Esophagus muscularis mucosa (tissue), 4 donors: ENCODE data around the gene KHK. TPM values are rescaled to one million over a fixed set of nuclear protein-coding genes. Genes with fewer than 3 reads are reported as not detected.

Experiments used
- DNase-seq: peaks from one replicate; pipeline ENCODE4 v3.0.0-alpha.2; 2017; ENCODE audit errors: extremely low spot score
- H3K27ac ChIP-seq, 4 donors: fragments of 200-600 bp; sonication (generic); replicated peaks in 1 of 4; 1 replicate in 3 of 4; 2 replicates in 1 of 4; pipeline ENCODE4 v1.5.1; 2016 to 2019; ENCODE audit warnings: mild to moderate bottlenecking in 1 of 4
- H3K27me3 ChIP-seq, 4 donors: fragments of 200-600 bp; sonication (generic); one replicate each; pipeline versions ENCODE4 v1.5.1 to v1.6.0; 2016 to 2019
- H3K36me3 ChIP-seq, 4 donors: fragments of 200-600 bp; sonication (generic); one replicate each; pipeline ENCODE4 v1.5.1; 2016 to 2019
- H3K4me1 ChIP-seq, 4 donors: fragments of 200-600 bp; sonication (generic); one replicate each; pipeline ENCODE4 v1.5.1; 2016 to 2019
- H3K4me3 ChIP-seq, 4 donors: fragments of 200-600 bp; sonication (generic); 1 replicate in 2 of 4; 2 replicates in 2 of 4; pipeline ENCODE4 v1.5.1; 2016 to 2019; ENCODE audit warnings: mild to moderate bottlenecking in 4 of 4, moderate library complexity in 1 of 4
- H3K9me3 ChIP-seq, 4 donors: fragments of 200-600 bp; sonication (generic); 1 replicate in 3 of 4; 2 replicates in 1 of 4; pipeline ENCODE4 v1.5.1; 2016 to 2019
- CTCF ChIP-seq, 3 experiments: fragments of 200-600 bp in 2 of 3; fragments of 450-650 bp in 1 of 3; sonication (generic) in 2 of 3; IDR thresholded peaks; one replicate each; pipeline ENCODE4 v1.5.1; 2017 to 2019; ENCODE audit warnings: antibody characterized with exemption in 3 of 3, mild to moderate bottlenecking in 2 of 3, moderate library complexity in 1 of 3
- EP300 ChIP-seq: sonication (generic); formaldehyde crosslinking; IDR thresholded peaks from one replicate; pipeline ENCODE4 v1.6.1; 2017; ENCODE audit warnings: antibody characterized with exemption
- POLR2A ChIP-seq: fragments of 450-650 bp; IDR thresholded peaks from one replicate; pipeline ENCODE4 v1.6.1; 2017; ENCODE audit warnings: antibody characterized with exemption, moderate library complexity, mild to moderate bottlenecking, low read depth
- POLR2AphosphoS5 ChIP-seq, 2 donors: sonication (generic); formaldehyde crosslinking; IDR thresholded peaks; one replicate each; pipeline ENCODE4 v1.6.1; 2017; ENCODE audit warnings: antibody characterized with exemption in 2 of 2
- WGBS: methylation state at CpG from one replicate; pipeline ENCODE4 v1.1.5; 2018; 5-methylcytosine and 5-hydroxymethylcytosine counted together
- intact Hi-C: fragments of 100-400 bp; cut with DNase I; formaldehyde crosslinking; loops from one replicate; pipeline ENCODE4 v1.15.1; 2023
- total RNA-seq, 4 donors: library from RNA; depleted of rRNA; stranded (reverse); fragments of >200 nt; gene quantifications; one replicate each; pipeline versions ENCODE4 v1.1.0 to v1.2.1, GENCODE V29; 2016

Gene KHK
- total RNA-seq, 4 donors from 2014 or later: 1.2 to 6.3 (median 1.7) TPM

DNA sequence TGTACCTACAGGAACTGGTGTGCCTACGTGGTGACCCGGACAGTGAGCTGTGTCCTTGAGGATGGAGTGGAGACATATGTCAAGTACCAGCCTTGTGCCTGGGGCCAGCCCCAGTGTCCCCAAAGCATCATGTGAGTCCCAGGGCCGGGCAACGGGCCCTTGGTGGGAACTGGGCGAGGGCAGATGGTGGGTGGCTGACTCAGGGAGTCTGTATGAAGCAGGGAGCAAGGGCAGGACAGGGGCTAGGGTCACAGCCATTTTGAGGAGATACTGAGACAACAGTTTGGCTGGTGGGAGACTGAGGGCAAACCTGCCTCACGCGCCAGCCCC, 6.5 kb upstream of the KHK start:
- H3K9me3 ChIP-seq: no peaks in the 10 kb centered on the region
- intact Hi-C loops: no loop called here
- TF ChIP-seq POLR2A (no peak), CTCF (IDR thresholded peaks at IDR 0.05) (no peak), EP300 (no peak), POLR2AphosphoS5 (IDR thresholded peaks at IDR 0.05) (no peak)
- H3K4me3 ChIP-seq: peak overlapping the region; percentile 56 to 76 (median 70)
- DNase-seq: no peak
- whole genome bisulfite sequencing: 30% methylated on average over 4 of the region's 7 CpGs
- peak overlapping the region; percentile 98 to 99 (median 98) for H3K27ac ChIP-seq
- peaks cover 44 to 97% (median 96%) of the 10 kb centered on the region in 4 donors for H3K4me1 ChIP-seq
- no peaks in the 10 kb centered on the region for H3K27me3 ChIP-seq
- H3K36me3 ChIP-seq: peaks cover 4 to 27% (median 14%) of the 10 kb centered on the region in 4 donors

DNA sequence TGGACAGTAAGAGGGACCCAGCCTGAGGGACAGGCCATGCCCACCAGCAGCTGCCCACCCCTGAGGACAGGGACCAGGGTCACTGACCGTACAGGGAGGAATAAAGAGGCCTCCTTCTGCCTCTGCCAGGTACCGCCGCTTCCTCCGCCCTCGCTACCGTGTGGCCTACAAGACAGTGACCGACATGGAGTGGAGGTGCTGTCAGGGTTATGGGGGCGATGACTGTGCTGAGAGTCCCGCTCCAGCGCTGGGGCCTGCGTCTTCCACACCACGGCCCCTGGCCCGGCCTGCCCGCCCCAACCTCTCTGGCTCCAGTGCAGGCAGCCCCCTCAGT, 6.0 kb upstream of the KHK start:
- no peak for DNase-seq
- no peaks in the 10 kb centered on the region for H3K27me3 ChIP-seq
- peak overlapping the region; percentile 98 to 99 (median 98) for H3K27ac ChIP-seq
- intact Hi-C loops: no loop called here
- peaks cover 47 to 97% (median 96%) of the 10 kb centered on the region in 4 donors for H3K4me1 ChIP-seq
- H3K9me3 ChIP-seq: no peaks in the 10 kb centered on the region
- TF ChIP-seq EP300: no peak
- H3K4me3 ChIP-seq: peak overlapping the region; percentile 56 to 76 (median 70)
- peaks cover 4 to 27% (median 14%) of the 10 kb centered on the region in 4 donors for H3K36me3 ChIP-seq
- 31% methylated on average over 7 of the region's 14 CpGs for WGBS

DNA sequence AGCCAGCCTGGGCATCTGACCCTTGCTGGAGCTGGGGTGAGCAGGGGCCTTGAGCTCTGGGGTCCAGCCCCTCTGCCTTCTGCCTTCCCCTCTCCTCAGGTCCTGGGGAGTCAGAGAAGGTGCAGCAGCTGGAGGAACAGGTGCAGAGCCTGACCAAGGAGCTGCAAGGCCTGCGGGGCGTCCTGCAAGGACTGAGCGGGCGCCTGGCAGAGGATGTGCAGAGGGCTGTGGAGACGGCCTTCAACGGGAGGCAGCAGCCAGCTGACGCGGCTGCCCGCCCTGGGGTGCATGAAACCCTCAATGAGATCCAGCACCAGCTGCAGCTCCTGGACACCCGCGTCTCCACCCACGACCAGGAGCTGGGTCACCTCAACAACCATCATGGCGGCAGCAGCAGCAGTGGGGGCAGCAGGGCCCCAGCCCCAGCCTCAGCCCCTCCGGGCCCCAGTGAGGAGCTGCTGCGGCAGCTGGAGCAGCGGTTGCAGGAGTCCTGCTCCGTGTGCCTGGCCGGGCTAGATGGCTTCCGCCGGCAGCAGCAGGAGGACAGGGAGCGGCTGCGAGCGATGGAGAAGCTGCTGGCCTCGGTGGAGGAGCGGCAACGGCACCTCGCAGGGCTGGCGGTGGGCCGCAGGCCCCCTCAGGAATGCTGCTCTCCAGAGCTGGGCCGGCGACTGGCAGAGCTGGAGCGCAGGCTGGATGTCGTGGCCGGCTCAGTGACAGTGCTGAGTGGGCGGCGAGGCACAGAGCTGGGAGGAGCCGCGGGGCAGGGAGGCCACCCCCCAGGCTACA, 4.4 kb upstream of the KHK start:
- no peaks in the 10 kb centered on the region for H3K9me3 ChIP-seq
- DNase-seq: no peak
- H3K4me1 ChIP-seq: peaks cover 44 to 95% (median 91%) of the 10 kb centered on the region in 4 donors
- H3K27ac ChIP-seq: peak overlapping the region; percentile 98 to 99 (median 98)
- TF ChIP-seq POLR2AphosphoS5 (IDR thresholded peaks at IDR 0.05) (no peak), CTCF (IDR thresholded peaks at IDR 0.05) (no peak), EP300 (no peak), POLR2A (no peak)
- no peak overlapping the region for H3K4me3 ChIP-seq
- WGBS: 66% methylated on average over 5 of the region's 38 CpGs
- H3K36me3 ChIP-seq: peaks cover 4 to 27% (median 14%) of the 10 kb centered on the region in 4 donors
- intact Hi-C loops: no loop called here
- H3K27me3 ChIP-seq: no peaks in the 10 kb centered on the region

DNA sequence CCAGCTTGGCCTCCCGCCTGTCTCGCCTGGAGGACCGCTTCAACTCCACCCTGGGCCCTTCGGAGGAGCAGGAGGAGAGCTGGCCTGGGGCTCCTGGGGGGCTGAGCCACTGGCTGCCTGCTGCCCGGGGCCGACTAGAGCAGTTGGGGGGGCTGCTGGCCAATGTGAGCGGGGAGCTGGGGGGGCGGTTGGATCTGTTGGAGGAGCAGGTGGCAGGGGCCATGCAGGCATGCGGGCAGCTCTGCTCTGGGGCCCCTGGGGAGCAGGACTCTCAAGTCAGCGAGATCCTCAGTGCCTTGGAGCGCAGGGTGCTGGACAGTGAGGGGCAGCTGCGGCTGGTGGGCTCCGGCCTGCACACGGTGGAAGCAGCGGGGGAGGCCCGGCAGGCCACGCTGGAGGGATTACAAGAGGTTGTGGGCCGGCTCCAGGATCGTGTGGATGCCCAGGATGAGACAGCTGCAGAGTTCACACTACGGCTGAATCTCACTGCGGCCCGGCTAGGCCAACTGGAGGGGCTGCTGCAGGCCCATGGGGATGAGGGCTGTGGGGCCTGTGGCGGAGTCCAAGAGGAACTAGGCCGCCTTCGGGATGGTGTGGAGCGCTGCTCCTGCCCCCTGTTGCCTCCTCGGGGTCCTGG, 3.7 kb upstream of the KHK start:
- Histone ChIP-seq H3K27me3 (no peaks in the 10 kb centered on the region), H3K4me3 (no peak overlapping the region), H3K27ac (peak overlapping the region; percentile 6 to 99 (median 40)), H3K36me3 (peaks cover 4 to 27% (median 14%) of the 10 kb centered on the region in 4 donors), H3K9me3 (no peaks in the 10 kb centered on the region), H3K4me1 (peaks cover 40 to 93% (median 90%) of the 10 kb centered on the region in 4 donors)
- intact Hi-C loops: no loop called here
- no peak for DNase-seq
- 74% methylated on average over 15 of the region's 27 CpGs for WGBS
- TF ChIP-seq CTCF (IDR thresholded peaks at IDR 0.05) (no peak), POLR2AphosphoS5 (IDR thresholded peaks at IDR 0.05) (no peak), POLR2A (no peak), EP300 (no peak)
